T-helper 2 cell treated with Interferon-gamma antibody and Interleukin-4, amounts not matched to agents 5 μg/mL and 100 μg/mL, for 36 hours (primary cell): Measurements from ENCODE around the gene SLC9A9.
A peak's percentile ranks its signal among the peaks of the same experiment; 100 is the strongest.

Experiments
- DNase-seq: peaks from one replicate; pipeline ENCODE4 v3.0.0; 2021; ENCODE audit warnings: low spot score
- H3K27ac Mint-ChIP-seq: one replicate; pipeline ENCODE4 v1.8.0; 2021; ENCODE audit warnings: mild to moderate bottlenecking, mixed read lengths
- H3K27me3 Mint-ChIP-seq: one replicate; pipeline ENCODE4 v1.8.0; 2021; ENCODE audit warnings: low read depth, mixed read lengths
- H3K36me3 Mint-ChIP-seq: one replicate; pipeline ENCODE4 v1.8.0; 2021; ENCODE audit warnings: low read depth, mixed read lengths
- H3K4me1 Mint-ChIP-seq: one replicate; pipeline ENCODE4 v1.8.0; 2021; ENCODE audit warnings: low read depth, mixed read lengths
- H3K4me3 Mint-ChIP-seq: one replicate; pipeline ENCODE4 v1.8.0; 2022; ENCODE audit warnings: mild to moderate bottlenecking, moderate library complexity, mixed read lengths
- H3K9me3 Mint-ChIP-seq: one replicate; pipeline ENCODE4 v1.8.0; 2021; ENCODE audit warnings: mixed read lengths

Gene SLC9A9

GRCh38 chr3:143831208-143831607 lies 17.1 kb downstream of the SLC9A9 start:
- Mint-ChIP-seq H3K9me3 (peaks cover 7% of the 10 kb centered on the region), H3K36me3 (peaks cover 16% of the 10 kb centered on the region), H3K4me1 (peaks cover 21% of the 10 kb centered on the region), H3K4me3 (peak overlapping the region; percentile 23), H3K27me3 (no peaks in the 10 kb centered on the region), H3K27ac (no peak overlapping the region)
- no peak for DNase-seq

- Mint-ChIP-seq H3K9me3 (peaks cover 9% of the 10 kb centered on the region), H3K4me1 (peaks cover 23% of the 10 kb centered on the region), H3K36me3 (peaks cover 17% of the 10 kb centered on the region), H3K4me3 (no peak overlapping the region), H3K27ac (no peak overlapping the region), H3K27me3 (no peaks in the 10 kb centered on the region)
- DNase-seq: no peak
Measured at GRCh38 chr3:143830786-143831185, 17.5 kb downstream of the SLC9A9 start.

DNA sequence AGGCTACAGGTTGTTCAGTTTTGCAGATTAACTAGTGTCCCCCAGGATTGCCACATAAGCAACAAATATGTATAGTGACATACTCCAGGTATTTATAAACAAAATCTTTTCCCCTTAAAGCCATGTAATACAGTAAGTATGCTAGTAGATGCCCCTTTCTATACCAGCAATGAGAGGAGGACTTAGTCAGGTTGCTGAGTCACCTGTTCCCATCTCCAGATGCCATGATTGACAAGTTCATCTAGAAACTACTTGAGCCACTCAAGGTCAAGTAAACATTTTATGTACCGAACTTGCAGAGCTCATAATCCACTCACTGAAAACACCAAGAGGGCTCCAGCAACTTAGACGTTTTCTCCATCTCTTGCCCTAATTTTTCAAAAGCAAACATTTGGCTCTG lies 18.2 kb downstream of the SLC9A9 start:
- peaks cover 28% of the 10 kb centered on the region for H3K4me1 Mint-ChIP-seq
- peaks cover 19% of the 10 kb centered on the region for H3K36me3 Mint-ChIP-seq
- no peak overlapping the region for H3K4me3 Mint-ChIP-seq
- no peaks in the 10 kb centered on the region for H3K27me3 Mint-ChIP-seq
- no peak for DNase-seq
- H3K27ac Mint-ChIP-seq: no peak overlapping the region
- H3K9me3 Mint-ChIP-seq: peaks cover 12% of the 10 kb centered on the region

DNA sequence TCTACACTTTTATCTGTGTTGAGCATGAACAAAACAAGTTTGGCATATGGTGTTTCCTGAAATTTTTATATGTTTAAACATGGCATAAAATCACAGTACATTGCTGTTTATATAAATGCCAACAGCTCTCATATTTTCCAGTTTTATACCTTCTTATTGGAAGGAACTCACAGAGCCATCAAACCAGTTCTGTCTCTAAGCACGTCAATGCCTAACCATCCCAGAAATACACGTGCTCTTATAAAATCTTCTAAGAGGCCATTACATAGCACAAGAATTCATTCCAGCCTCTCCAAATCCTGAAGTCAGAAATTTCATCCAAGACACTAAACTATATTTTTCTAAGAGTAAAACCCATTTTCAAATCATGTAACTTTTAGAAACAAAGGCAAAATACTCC lies 20.8 kb downstream of the SLC9A9 start:
- Mint-ChIP-seq H3K36me3 (peaks cover 22% of the 10 kb centered on the region), H3K4me3 (no peak overlapping the region), H3K27ac (no peak overlapping the region), H3K9me3 (peaks cover 12% of the 10 kb centered on the region), H3K4me1 (peaks cover 35% of the 10 kb centered on the region), H3K27me3 (no peaks in the 10 kb centered on the region)
- no peak for DNase-seq

DNA sequence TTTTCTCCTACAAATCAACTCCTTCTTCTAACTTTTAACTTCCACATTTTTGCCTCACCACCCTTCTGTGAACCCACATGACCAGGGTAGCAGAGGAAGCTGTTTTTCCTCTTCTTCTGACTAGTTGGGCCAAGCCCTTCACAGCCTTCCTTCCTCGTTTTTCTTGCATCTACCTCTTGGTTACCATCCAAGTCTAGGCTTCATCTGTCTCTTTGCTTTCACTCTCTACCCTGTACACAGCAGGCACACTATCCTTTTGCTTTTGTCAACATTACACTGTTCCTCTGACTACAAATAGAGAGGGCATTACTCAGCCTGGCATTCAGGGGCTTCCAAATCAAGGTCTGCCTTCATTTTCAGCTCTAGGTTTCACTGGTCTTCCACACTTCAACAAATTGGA lies 22.0 kb downstream of the SLC9A9 start:
- DNase-seq: no peak
- Mint-ChIP-seq H3K27ac (peak overlapping the region; percentile 78), H3K27me3 (no peaks in the 10 kb centered on the region), H3K4me3 (peak overlapping the region; percentile 15), H3K4me1 (peaks cover 38% of the 10 kb centered on the region), H3K36me3 (peaks cover 22% of the 10 kb centered on the region), H3K9me3 (peaks cover 12% of the 10 kb centered on the region)

DNA sequence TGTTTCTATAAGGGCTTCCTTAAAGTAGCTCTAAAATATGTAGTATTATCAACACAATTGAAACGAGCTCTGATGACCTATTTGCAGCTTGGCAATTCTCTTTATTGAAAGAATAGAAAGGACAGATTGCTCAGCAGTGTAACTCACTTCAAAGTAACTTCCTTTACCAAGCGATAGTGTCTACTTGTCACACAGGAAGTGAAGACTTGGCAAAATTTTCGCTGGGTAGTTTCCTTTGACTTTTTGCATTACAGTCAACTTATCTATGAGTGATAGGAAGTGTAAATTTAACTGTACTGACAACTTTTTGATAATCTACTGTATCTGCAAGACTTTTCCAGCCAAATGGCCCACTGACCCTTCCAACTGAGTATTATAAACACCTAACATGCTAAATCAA lies 22.8 kb downstream of the SLC9A9 start:
- no peaks in the 10 kb centered on the region for H3K27me3 Mint-ChIP-seq
- DNase-seq: no peak
- H3K27ac Mint-ChIP-seq: peak overlapping the region; percentile 58
- H3K4me1 Mint-ChIP-seq: peaks cover 33% of the 10 kb centered on the region
- peaks cover 21% of the 10 kb centered on the region for H3K36me3 Mint-ChIP-seq
- peaks cover 12% of the 10 kb centered on the region for H3K9me3 Mint-ChIP-seq
- peak overlapping the region; percentile 34 for H3K4me3 Mint-ChIP-seq

- H3K4me1 Mint-ChIP-seq: peaks cover 31% of the 10 kb centered on the region
- H3K27me3 Mint-ChIP-seq: no peaks in the 10 kb centered on the region
- peaks cover 21% of the 10 kb centered on the region for H3K36me3 Mint-ChIP-seq
- H3K9me3 Mint-ChIP-seq: peaks cover 12% of the 10 kb centered on the region
- peak overlapping the region; percentile 3 for H3K4me3 Mint-ChIP-seq
- H3K27ac Mint-ChIP-seq: no peak overlapping the region
- no peak for DNase-seq
Measured at GRCh38 chr3:143824735-143825385, 23.4 kb downstream of the SLC9A9 start.

DNA sequence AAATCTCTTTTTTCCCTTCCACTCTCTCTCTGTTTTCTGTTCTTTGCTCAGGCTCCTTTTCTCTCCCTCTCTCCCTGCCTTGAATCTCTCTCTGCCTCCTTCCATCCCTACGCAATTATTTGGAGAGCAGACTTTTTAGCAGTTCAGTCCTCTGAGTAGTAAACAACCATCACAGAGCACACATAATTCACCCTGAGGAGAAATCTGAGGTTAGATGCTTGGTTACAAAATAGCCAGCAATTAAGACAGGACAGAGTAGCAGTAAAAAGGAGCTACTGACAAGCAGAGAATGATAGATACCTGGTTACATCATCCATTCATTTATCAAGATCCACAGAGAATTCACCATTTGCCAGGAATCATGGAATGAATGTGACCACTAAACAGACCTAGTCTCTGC lies 25.5 kb downstream of the SLC9A9 start:
- Mint-ChIP-seq H3K4me1 (peaks cover 31% of the 10 kb centered on the region), H3K4me3 (no peak overlapping the region), H3K9me3 (peaks cover 12% of the 10 kb centered on the region), H3K36me3 (peaks cover 13% of the 10 kb centered on the region), H3K27me3 (no peaks in the 10 kb centered on the region), H3K27ac (no peak overlapping the region)
- no peak for DNase-seq

- H3K27ac Mint-ChIP-seq: no peak overlapping the region
- peaks cover 14% of the 10 kb centered on the region for H3K36me3 Mint-ChIP-seq
- no peak overlapping the region for H3K4me3 Mint-ChIP-seq
- peaks cover 12% of the 10 kb centered on the region for H3K9me3 Mint-ChIP-seq
- no peaks in the 10 kb centered on the region for H3K27me3 Mint-ChIP-seq
- peaks cover 31% of the 10 kb centered on the region for H3K4me1 Mint-ChIP-seq
- no peak for DNase-seq
Measured at GRCh38 chr3:143822374-143822773, 25.9 kb downstream of the SLC9A9 start.

- Mint-ChIP-seq H3K4me1 (peaks cover 31% of the 10 kb centered on the region), H3K9me3 (peaks cover 11% of the 10 kb centered on the region), H3K27ac (no peak overlapping the region), H3K4me3 (no peak overlapping the region), H3K36me3 (peaks cover 14% of the 10 kb centered on the region), H3K27me3 (no peaks in the 10 kb centered on the region)
- no peak for DNase-seq
Measured at GRCh38 chr3:143821862-143822261, 26.4 kb downstream of the SLC9A9 start.

GRCh38 chr3:143820466-143821221 lies 27.6 kb downstream of the SLC9A9 start:
- H3K36me3 Mint-ChIP-seq: peaks cover 5% of the 10 kb centered on the region
- no peak for DNase-seq

DNA sequence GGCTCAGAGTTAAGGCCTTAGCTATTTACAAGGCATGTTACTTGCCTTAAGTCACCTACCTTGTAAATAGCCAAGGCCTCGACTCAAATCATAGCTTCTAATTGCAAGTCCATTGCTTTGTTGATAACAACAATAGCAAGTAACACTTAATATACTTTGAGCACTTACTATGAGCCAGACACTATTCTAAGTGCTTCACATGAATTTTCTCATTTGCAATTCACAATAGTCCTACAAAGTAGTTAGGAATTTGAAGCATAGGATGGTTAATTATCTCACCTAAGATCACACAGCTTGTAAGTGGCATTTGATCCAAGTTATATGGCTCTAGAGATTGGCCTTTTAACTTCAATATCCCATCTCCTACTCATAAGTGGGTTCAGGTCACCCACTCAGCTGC lies 28.4 kb downstream of the SLC9A9 start:
- Mint-ChIP-seq H3K4me3 (no peak overlapping the region), H3K9me3 (peaks cover 3% of the 10 kb centered on the region), H3K27ac (no peak overlapping the region), H3K36me3 (peaks cover 4% of the 10 kb centered on the region), H3K27me3 (no peaks in the 10 kb centered on the region), H3K4me1 (peaks cover 19% of the 10 kb centered on the region)
- DNase-seq: no peak

More at GRCh38 chr3:143820466-143821221, 27.6 kb downstream of the SLC9A9 start:
- no peak overlapping the region for H3K4me3 Mint-ChIP-seq
- no peak overlapping the region for H3K27ac Mint-ChIP-seq
- no peaks in the 10 kb centered on the region for H3K27me3 Mint-ChIP-seq
- H3K4me1 Mint-ChIP-seq: peaks cover 21% of the 10 kb centered on the region
- H3K9me3 Mint-ChIP-seq: peaks cover 5% of the 10 kb centered on the region

DNA sequence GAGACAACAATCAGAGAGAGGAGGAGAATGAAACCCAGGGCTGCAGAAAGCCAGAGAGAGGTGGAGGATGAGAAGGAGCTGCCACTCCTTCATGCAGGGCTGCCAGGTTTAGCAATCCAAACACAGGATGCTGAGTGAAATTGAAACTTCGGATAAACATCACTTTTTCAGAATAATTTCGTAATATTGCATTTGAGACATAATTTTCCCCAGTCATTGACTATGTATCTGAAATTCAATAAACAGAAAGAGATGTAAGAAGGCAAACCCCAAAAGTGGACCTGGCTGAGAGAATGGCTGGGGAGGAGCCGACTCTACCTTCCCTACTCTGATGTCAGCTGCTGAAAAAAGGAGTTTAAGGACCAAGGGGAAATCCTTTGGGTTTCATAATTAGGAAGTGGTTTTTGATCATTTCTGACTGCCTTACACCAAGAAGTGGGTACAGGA lies 33.8 kb downstream of the SLC9A9 start:
- Mint-ChIP-seq H3K4me3 (peak overlapping the region; percentile 40), H3K27me3 (no peaks in the 10 kb centered on the region), H3K27ac (peak overlapping the region; percentile 21), H3K9me3 (peaks cover 3% of the 10 kb centered on the region), H3K4me1 (peaks cover 21% of the 10 kb centered on the region), H3K36me3 (peaks cover 5% of the 10 kb centered on the region)
- DNase-seq: peak; percentile 16

DNA sequence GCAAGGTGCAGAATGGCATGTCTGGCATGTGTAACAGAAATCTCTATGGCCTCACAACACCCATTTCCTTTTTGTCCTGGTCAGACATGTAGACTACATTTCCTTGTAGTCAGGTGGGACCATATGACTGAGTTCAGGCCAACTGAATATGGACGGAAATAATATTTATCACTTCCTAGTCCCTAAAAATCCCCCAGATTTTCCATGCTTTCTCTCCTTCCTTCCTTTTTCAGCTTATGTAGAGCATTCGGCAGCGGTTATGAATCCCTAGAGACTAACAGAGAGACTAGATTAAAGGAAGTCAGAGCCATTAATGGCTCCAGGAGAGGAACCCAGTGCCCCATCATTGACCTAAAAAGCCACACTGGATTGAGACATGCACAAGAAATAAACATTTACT lies 35.8 kb downstream of the SLC9A9 start:
- peaks cover 24% of the 10 kb centered on the region for H3K4me1 Mint-ChIP-seq
- H3K27me3 Mint-ChIP-seq: no peaks in the 10 kb centered on the region
- DNase-seq: no peak
- no peak overlapping the region for H3K4me3 Mint-ChIP-seq
- H3K36me3 Mint-ChIP-seq: peaks cover 4% of the 10 kb centered on the region
- H3K27ac Mint-ChIP-seq: no peak overlapping the region
- H3K9me3 Mint-ChIP-seq: peaks cover 3% of the 10 kb centered on the region
